LHCN-M2 (cell line): ENCODE results near the gene FAM167B. TPM values are rescaled to one million over a fixed set of nuclear protein-coding genes. Genes with fewer than 3 reads are reported as not detected.
A peak's percentile ranks its signal among the peaks of the same experiment; 100 is the strongest.
"Not testable (repeated sequence)": the region's sequence is repeated elsewhere in the genome, so short reads cannot be mapped to it uniquely, and the experiment has no call there.

Experiments used
- DNase-seq: peaks from one replicate; pipeline ENCODE4 v3.0.0-alpha.2; 2012; ENCODE audit warnings: low read depth
- total RNA-seq: library from RNA; depleted of rRNA; stranded (reverse); fragments of >200 nt; gene quantifications from 2 replicates; pipeline ENCODE4 v1.2.3, GENCODE V29; 2014

Gene FAM167B
- total RNA-seq, 1 experiment from 2014 or later = 0.23 TPM

DNA sequence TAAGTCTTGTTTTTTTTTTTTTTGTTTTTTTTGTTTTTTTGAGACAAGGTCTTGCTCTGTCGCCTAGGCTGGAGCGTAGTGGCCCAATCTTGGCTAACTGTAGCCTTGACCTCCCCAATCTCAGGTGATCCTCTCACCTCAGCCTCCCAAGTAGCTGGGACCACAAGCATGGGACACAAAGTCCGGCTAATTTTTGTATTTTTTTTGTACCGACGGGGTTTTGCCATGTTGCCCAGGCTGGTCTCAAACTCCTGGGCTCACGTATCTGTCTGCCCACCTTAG is 10.1 kb downstream of the FAM167B start:
- DNase-seq = no peak

DNA sequence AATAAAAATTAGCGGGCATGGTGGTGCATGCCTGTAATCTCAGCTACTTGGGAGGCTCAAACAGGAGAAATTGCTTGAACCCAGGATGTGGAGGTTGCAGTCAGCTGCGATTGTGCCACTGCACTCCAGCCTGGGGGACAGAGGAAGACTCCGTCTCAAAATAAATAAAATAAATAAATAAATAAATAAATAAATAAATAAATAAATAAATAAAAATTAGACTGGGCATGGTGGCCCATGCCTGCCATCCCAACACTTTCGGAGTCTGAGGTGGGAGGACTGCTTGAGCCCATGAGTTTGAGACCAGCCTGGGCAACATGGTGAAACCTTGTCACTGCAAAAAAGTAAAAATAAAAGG is 16.2 kb downstream of the FAM167B start:
- not testable (repeated sequence) for DNase-seq

DNA sequence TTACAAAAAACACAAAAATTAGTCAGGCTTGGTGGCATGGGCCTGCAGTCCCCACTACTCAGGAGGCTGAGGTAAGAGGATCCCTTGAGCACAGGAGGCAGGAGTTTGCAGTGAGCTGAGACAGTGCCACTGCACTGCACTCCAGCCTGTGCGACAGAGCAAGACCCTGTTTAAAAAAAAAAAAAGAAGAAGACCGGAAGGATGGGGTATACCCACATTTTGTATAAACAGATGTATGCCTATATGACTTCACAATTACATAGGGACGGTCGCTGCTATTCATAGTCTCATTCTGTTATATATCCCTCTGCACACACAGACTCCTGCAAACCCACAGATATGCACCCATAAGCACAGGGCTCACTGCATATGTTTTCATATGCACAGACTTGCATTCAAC is 16.7 kb downstream of the FAM167B start:
- no peak for DNase-seq

DNA sequence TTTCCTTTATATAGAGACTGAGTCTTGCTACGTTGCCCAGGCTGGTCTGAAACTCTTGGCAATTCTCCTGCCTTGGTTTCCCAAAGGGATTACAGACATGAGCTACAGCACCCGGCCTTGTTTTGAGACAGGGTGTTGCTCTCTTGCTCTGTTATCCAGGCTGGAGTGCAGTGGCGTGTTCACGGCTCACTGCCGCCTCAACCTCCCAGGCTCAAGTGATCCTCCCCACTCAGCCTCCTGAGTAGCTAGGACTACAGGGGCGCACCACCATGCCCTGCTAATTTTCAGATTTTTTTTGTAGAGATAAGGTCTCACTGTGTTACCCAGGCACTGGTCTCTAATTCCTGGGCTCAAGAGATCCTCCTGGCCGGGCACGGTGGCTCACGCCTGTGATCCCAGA is 18.8 kb downstream of the FAM167B start:
- no peak for DNase-seq

DNA sequence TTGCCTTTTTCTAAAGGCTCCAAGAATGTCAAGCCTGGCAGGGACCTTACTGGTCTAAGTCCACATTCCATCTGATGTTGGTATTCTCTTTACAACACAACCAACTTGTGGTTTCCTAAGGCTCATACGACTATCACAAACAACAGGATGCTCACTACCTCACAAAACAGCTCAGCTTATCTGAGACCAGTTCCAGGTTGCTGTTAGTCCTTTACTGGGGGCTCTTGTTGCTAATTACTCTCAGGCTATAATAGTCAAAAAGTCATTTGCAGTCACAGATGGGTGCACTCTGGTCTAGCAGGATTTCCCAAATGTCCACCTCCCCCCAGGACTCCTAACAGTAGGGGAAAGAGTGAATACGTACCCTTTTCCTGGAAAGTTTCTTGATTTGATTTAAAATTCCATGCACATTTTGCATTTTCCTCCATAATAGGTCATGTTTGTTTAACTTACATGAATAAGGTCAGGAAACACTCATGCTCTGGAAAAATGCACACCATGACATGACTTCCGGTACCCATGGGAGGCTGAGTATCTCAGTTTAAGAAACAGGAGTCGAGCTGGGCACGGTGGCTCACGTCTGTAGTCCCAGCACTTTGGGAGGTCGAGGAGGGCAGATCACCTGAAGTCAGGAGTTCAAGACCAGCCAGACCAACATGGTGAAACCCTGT is 20.0 kb downstream of the FAM167B start:
- no peak for DNase-seq

DNA sequence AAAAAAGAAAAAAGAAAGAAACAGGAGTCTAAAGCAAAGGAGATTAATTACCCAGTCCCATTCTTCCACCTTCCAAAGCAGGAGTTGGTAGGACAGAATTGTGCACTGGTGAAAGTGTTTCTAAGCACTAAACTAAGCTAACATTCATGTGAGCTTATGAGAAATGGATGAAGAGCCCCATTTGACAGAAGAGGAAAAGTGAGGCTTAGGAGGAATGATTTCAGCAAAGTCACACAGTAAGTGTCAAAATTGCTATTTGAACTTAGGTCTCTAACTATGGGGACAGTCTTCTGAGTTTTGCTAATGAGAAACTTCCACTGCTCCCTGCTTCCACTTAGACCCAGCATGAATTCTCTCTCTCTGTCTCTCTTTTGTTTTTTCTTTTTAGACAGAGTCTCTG is 22.7 kb downstream of the FAM167B start:
- no peak for DNase-seq

DNA sequence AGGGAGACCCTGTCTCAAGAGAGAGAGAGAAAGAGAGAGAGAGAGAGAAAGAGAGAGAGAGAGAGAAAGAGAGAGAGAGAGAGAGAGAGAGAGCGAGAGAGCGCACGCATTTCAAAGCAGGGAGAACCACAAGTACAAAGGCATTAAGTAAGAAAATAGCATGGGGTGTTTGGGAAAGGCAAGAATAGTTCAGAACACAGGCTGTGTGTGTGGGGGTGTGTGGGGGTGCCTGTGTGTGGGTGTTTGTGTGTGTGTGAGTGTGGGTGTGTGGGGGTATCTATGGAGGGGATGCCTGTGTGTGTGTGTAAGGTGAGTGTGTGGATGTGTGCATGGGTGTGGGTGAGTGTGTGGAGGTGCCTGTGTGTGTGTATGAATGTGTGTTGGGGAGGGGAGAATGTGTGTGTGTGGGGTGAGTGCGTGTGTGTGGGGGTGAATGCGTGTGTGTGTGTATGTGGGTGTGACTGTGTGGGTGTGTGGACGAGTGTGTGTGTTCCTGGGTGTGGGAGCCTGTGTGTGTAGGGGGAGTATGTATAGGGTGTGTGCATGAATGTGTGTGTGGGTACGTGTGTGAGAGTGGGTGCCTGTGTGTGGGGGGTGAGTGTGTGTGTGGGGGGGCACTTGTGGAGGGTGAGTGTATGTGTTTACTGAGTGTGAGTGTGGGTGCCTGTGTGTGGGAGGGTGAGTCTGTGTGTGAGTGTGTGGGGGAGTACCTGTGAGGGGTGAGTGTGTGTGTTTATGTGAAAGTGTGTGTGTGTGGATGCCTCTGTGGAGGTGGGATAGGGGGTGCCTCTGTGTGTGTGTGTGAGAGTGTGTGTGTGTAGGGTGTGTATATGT is 25.8 kb downstream of the FAM167B start:
- no peak for DNase-seq

DNA sequence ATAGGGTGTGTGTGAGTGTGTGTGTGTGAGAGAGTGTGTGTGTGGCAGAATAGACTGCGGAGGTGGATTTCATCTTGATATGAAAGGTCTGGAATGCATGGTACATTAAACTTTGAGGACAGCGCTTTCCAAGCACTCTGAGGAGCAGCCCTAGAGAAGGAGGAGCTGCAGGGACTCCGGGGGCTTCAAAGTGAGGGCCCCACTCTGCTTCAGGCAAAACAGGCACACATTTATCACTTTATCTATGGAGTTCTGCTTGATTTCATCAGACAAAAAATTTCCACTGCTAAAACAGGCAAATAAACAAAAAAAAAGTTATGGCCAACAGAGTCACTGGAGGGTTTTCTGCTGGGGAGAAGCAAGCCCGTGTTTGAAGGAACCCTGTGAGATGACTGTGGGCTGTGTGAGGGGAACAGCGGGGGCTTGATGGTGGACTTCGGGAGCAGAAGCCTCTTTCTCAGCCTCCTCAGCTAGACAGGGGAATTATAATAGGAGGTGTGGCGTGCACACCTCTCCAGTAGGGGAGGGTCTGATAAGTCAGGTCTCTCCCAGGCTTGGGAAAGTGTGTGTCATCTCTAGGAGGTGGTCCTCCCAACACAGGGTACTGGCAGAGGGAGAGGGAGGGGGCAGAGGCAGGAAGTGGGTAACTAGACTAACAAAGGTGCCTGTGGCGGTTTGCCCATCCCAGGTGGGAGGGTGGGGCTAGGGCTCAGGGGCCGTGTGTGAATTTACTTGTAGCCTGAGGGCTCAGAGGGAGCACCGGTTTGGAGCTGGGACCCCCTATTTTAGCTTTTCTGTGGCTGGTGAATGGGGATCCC is 26.6 kb downstream of the FAM167B start:
- no peak for DNase-seq

DNA sequence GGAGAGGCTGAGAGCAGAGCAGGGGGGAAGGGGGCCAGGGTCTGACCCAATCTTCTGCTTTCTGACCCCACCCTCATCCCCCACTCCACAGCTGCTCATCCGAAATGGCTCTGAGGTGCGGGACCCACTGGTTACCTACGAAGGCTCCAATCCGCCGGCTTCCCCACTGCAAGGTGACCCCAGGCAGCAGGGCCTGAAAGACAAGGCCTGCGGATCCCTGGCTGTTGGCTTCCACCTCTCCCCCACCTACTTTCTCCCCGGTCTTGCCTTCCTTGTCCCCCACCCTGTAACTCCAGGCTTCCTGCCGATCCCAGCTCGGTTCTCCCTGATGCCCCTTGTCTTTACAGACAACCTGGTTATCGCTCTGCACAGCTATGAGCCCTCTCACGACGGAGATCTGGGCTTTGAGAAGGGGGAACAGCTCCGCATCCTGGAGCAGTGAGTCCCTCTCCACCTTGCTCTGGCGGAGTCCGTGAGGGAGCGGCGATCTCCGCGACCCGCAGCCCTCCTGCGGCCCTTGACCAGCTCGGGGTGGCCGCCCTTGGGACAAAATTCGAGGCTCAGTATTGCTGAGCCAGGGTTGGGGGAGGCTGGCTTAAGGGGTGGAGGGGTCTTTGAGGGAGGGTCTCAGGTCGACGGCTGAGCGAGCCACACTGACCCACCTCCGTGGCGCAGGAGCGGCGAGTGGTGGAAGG is 27.8 kb downstream of the FAM167B start:
- DNase-seq = no peak

DNA sequence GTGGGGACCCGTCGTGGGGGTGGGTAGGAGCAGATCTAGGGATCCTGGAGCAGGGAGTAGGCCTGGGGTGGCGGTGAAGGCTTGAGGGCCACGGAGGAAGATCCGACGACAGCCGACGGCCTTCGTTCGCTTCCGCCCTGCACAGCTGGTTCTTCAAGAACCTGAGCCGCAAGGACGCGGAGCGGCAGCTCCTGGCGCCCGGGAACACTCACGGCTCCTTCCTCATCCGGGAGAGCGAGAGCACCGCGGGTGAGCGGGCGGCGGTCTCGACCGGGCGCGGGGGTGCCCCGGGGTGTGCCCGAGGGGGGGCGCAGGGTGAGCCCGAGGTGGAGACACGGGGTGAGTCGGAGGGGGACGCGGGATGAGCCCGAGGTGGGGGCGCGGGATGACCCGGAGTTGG is 28.4 kb downstream of the FAM167B start:
- DNase-seq = no peak

DNA sequence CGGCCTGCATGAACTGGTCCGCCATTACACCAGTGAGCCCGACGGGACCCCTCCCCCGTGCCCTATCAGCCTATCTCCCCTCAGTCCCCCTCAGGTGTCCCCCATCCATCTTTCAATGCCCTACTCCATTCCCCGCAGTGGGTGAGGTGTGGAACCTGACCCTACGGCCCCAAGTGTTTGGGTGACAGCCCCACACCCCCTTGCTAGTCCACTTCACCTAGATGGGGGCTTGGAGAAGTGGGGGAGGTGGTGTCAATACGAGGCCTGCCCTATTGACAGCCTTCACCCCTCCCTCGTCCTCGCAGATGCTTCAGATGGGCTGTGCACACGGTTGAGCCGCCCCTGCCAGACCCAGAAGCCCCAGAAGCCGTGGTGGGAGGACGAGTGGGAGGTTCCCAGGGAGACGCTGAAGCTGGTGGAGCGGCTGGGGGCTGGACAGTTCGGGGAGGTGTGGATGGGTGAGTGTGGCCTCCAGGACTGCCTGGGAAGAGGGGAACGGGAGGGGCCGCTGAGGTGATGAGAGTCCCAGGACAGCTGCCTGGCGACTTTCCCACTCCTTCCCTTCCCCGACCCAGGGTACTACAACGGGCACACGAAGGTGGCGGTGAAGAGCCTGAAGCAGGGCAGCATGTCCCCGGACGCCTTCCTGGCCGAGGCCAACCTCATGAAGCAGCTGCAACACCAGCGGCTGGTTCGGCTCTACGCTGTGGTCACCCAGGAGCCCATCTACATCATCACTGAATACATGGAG is 29.2 kb downstream of the FAM167B start:
- DNase-seq = peak; percentile 15

DNA sequence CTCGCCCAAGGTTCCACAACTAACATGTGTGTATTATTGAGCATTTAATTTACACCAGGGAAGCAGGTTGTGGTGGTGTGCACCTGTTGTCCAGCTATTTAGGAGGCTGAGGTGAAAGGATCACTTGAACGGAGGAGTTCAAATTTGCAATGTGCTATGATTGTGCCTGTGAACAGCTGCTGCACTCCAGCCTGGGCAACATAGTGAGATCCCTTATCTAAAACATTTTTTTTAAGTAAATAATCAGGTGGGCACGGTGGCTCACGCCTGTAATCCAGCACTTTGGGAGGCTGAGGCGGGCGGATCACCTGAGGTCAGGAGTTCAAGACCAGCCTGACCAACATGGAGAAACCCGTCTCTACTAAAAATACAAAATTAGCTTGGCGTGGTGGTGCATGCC is 37.8 kb downstream of the FAM167B start:
- DNase-seq = not testable (repeated sequence)

DNA sequence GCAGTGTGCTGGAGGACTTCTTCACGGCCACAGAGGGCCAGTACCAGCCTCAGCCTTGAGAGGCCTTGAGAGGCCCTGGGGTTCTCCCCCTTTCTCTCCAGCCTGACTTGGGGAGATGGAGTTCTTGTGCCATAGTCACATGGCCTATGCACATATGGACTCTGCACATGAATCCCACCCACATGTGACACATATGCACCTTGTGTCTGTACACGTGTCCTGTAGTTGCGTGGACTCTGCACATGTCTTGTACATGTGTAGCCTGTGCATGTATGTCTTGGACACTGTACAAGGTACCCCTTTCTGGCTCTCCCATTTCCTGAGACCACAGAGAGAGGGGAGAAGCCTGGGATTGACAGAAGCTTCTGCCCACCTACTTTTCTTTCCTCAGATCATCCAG is 38.6 kb downstream of the FAM167B start:
- no peak for DNase-seq

DNA sequence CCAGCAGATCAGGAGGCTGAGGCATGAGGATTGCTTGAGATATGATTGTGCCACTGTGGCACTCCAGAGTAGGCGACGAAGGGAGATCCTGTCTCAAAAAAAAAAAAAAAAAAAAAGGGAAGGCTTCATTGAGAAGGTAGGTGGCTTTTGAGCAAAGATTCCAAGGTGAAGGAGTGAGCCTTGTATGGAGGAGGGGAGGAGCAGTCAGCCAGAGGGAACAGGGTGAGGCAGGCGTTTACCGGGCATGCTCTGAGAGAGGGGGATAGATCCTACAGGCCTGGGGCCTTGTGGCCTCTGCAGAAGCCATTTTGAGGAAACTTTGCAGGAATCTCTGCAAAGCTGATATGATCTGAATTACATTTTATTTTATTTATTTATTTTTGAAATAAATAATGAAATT is 39.7 kb downstream of the FAM167B start:
- DNase-seq = no peak

DNA sequence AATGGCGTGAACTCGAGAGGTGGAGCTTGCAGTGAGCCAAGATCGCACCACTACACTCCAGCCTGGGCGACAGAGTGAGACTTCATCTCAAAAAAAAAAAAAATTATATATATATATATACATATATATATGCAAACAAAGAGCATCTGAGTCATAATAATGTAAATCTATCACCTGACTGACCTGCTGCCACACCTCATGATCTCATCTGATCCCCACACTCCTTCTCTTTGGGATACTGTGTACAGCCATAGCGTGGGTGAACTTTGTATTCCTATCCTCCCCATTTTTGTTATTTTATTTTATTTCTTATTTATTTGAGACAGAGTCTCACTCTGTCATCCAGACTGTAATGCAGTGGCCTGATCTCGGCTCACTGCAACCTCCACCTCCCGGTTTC is 42.2 kb downstream of the FAM167B start:
- DNase-seq = no peak

DNA sequence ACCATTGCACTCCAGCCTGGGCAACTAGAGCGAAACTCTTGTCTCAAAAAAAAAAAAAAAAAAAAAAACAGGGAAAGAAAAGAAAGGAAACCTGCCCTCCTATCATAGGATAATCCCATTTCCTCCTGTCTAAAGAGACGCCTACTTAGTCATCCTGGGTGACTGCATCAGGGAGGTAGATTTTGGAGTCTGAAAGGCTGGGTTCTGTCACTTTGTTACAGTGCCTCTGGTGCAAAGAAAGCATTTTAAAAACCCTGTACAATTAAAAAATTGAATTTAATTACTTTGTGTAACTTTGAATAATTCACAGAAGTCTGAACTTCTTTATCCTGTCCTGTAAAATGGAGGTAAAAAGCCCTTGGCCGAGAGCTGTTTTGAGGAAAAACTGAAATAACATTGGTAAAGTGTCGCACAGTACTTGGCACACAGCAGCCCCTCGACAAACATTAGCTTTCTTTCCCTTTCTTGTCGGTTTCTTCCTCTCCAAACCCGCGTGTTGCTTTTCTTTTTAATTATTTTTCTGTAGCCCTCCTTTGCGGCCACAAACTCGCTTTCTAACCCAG is 44.2 kb downstream of the FAM167B start:
- DNase-seq = no peak

DNA sequence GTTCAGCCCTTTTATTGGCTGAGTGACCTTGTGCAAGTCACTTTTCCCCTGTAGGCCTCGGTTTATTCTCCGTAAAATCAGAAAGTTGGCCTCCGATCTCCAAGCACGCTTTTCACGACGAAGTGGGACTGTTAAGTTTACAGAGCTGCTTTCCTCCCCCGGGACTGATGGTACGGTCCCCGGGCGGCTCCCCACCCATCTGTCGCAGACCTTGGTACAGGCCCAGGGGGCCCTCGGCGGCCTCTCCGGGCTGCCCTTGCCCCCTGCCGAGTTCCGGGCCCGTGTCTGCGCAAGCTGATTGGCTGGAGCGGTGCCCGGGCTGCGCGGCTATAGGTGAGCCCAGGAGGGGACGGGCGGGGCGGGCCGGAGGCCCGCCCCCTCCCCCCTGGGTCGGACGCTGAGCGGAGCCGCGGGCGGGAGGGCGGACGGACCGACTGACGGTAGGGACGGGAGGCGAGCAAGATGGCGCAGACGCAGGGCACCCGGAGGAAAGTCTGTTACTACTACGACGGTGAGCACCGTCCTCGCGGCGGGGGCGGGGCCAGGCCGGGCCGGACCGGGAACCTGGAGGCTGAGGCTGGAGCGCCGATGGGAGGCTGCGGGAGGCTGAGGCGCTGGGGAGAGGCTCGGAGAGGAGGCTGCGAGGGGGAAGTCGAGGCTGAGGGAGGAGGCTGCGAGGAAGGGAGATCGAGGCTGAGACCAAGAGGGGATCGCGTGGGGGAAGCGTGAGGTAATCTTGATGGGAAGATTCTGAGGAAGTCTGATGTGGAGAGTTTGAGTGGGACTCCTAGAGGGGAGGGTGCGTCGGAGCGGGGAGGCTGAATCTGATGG is 44.9 kb downstream of the FAM167B start, which contains the start of gene HDAC1:
Gene HDAC1, plus strand, starts transcription at position 376 of the 831 bp plus-strand sequence. Its CDS starts 87 bp downstream, at position 463.
- peak; percentile 92 for DNase-seq

DNA sequence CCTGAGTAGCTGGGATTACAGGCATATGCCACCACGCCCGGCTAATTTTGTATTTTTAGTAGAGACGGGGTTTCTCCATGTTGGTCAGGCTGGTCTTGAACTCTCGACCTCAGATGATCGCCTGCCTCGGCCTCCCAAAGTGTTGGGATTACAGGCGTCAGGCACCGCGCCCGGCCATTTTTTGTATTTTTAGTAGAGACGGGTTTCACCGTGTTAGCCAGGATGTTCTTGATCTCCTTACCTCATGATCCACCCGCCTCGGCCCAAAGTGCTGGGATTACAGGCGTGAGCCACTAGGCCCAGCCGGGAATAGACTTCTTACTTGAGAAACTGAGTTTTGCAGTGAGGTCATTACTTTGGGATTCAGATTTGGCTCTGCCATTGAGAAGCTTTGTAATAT is 51.2 kb downstream of the FAM167B start:
- not testable (repeated sequence) for DNase-seq
